ENCODE measurements around the gene DNAJB7.

DNA sequence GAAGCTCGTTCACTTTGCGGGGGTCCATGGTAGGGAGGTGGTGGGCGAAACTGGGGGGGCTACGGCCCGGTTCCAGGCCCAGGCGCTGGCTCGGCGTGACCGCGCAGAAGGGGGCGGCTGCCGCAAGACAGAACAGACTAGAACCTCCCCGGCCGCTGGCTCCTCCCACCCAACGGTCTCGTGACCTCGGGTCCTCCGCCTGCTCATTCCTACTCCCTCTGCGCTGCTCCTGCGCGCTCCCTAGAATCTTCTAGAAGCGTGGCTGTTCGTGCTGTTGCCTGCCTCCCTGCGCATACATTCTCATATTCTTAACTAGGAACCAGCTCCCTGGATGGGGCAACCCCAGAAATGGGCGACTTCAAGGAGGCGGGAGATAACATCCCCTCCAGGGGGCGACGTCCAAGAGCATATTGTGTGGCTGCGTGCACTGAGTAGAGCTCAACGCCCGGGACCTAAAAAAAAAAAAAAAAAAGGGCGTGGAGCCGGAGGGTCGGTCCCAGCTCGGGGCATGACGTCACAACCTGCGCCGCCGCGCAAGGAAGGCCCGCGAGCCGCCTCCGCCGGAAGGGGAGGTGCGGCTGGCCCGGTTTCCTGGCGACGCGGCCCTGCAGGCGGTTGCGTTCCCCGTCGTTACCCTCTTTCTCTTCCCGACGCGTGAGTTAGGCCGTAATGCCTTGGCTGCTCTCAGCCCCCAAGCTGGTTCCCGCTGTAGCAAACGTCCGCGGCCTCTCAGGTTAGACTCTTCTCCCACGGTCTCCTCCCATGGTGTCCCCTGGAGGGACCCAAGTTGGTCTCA, 5.2 kb downstream of the DNAJB7 start, which contains the start of the genes ST13 and XPNPEP3:
- TF ChIP-seq EZH2 (IDR thresholded peaks at IDR 0.05; ENCODE audit: insufficient read depth, low read length) = no peak
- TF ChIP-seq, protein P1, sequence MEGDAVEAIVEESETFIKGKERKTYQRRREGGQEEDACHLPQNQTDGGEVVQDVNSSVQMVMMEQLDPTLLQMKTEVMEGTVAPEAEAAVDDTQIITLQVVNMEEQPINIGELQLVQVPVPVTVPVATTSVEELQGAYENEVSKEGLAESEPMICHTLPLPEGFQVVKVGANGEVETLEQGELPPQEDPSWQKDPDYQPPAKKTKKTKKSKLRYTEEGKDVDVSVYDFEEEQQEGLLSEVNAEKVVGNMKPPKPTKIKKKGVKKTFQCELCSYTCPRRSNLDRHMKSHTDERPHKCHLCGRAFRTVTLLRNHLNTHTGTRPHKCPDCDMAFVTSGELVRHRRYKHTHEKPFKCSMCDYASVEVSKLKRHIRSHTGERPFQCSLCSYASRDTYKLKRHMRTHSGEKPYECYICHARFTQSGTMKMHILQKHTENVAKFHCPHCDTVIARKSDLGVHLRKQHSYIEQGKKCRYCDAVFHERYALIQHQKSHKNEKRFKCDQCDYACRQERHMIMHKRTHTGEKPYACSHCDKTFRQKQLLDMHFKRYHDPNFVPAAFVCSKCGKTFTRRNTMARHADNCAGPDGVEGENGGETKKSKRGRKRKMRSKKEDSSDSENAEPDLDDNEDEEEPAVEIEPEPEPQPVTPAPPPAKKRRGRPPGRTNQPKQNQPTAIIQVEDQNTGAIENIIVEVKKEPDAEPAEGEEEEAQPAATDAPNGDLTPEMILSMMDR (IDR thresholded peaks at IDR 0.05; ENCODE audit: insufficient read depth, low read depth, low read length) = no peak
